GM23338 (cell line): ENCODE measurements around the gene CTNNA2. TPM values are rescaled to one million over a fixed set of nuclear protein-coding genes. Genes with fewer than 3 reads are reported as not detected.

ENCODE experiments used
- ATAC-seq: fragments of 200-7000 bp; cut with Tn5 transposase; 3 replicates; pipeline ENCODE4 v1.9.1; 2020
- DNase-seq: peaks from one replicate; pipeline ENCODE4 v3.0.0-alpha.2; 2015; ENCODE audit warnings: low spot score
- H2AFZ ChIP-seq: fragments of 200-600 bp; sonication (generic); 2 replicates; pipeline ENCODE4 v1.8.0; 2016; ENCODE audit warnings: antibody characterized with exemption, mild to moderate bottlenecking, moderate library complexity
- H3F3A ChIP-seq: fragments of 200-600 bp; sonication (generic); replicated peaks from 2 replicates; pipeline ENCODE4 v1.8.0; 2017; ENCODE audit warnings: antibody characterized with exemption, mixed run types, low read depth
- H3K27ac ChIP-seq: fragments of 200-600 bp; sonication (generic); 2 replicates; pipeline ENCODE4 v1.6.1; 2016; ENCODE audit warnings: low read depth
- H3K27me3 ChIP-seq: fragments of 200-600 bp; sonication (generic); 2 replicates; pipeline ENCODE4 v1.8.0; 2016; ENCODE audit warnings: mild to moderate bottlenecking, mixed run types, moderate library complexity; ENCODE audit not compliant: insufficient read depth
- H3K36me3 ChIP-seq: fragments of 200-600 bp; sonication (generic); 2 replicates; pipeline ENCODE4 v1.8.0; 2016; ENCODE audit warnings: mild to moderate bottlenecking; ENCODE audit not compliant: insufficient read depth
- H3K4me1 ChIP-seq: fragments of 200-600 bp; sonication (generic); 2 replicates; pipeline ENCODE4 v1.8.0; 2016; ENCODE audit warnings: mild to moderate bottlenecking, moderate library complexity; ENCODE audit not compliant: insufficient read depth
- H3K4me2 ChIP-seq: fragments of 200-600 bp; sonication (generic); 2 replicates; pipeline ENCODE4 v1.7.1; 2017; ENCODE audit warnings: mixed run types
- H3K4me3 ChIP-seq: fragments of 200-600 bp; sonication (generic); 2 replicates; pipeline ENCODE4 v1.6.1; 2016; ENCODE audit warnings: mixed run types
- H3K79me2 ChIP-seq: fragments of 200-600 bp; sonication (generic); replicated peaks from 2 replicates; pipeline ENCODE4 v1.8.0; 2017; ENCODE audit warnings: mild to moderate bottlenecking; ENCODE audit not compliant: insufficient read depth
- H3K9me2 ChIP-seq: fragments of 200-600 bp; sonication (generic); 2 replicates; pipeline ENCODE4 v1.8.0; 2017; ENCODE audit not compliant: insufficient read depth
- H4K20me1 ChIP-seq: fragments of 200-600 bp; sonication (generic); replicated peaks from 2 replicates; pipeline ENCODE4 v1.8.0; 2017; ENCODE audit warnings: mild to moderate bottlenecking; ENCODE audit not compliant: insufficient read depth
- H3K27ac Mint-ChIP-seq: 2 replicates; pipeline ENCODE4 v1.8.0; 2020; ENCODE audit warnings: inconsistent platforms, mild to moderate bottlenecking, moderate library complexity, mixed read lengths
- H3K27me3 Mint-ChIP-seq: 3 replicates; pipeline ENCODE4 v1.8.0; 2022; ENCODE audit warnings: low read depth, mild to moderate bottlenecking, moderate library complexity, mixed read lengths, inconsistent platforms; ENCODE audit not compliant: insufficient read depth, poor library complexity
- H3K36me3 Mint-ChIP-seq: 3 replicates; pipeline ENCODE4 v1.8.0; 2021; ENCODE audit warnings: low read depth, mild to moderate bottlenecking, inconsistent platforms, moderate library complexity, mixed read lengths
- H3K4me1 Mint-ChIP-seq: 3 replicates; pipeline ENCODE4 v1.8.0; 2020; ENCODE audit warnings: mild to moderate bottlenecking, inconsistent platforms, mixed read lengths
- H3K4me3 Mint-ChIP-seq: 3 replicates; pipeline ENCODE4 v1.8.0; 2021; ENCODE audit warnings: moderate library complexity, mild to moderate bottlenecking, inconsistent platforms, mixed read lengths
- H3K9me3 Mint-ChIP-seq: 3 replicates; pipeline ENCODE4 v1.8.0; 2020; ENCODE audit warnings: moderate library complexity, mild to moderate bottlenecking, inconsistent platforms, mixed read lengths
- CREB1 ChIP-seq: fragments of 250-450 bp; sonication (Bioruptor Pico); IDR thresholded peaks from 2 replicates; pipeline ENCODE4 v1.5.0; 2020; ENCODE audit warnings: low read depth, mild to moderate bottlenecking, moderate library complexity
- EZH2 ChIP-seq: fragments of 200-600 bp; sonication (generic); IDR thresholded peaks from one replicate; pipeline ENCODE4 v1.8.0; 2017; ENCODE audit warnings: antibody characterized with exemption, mild to moderate bottlenecking, low read depth; ENCODE audit not compliant: unreplicated experiment
- POLR2AphosphoS5 ChIP-seq: IDR thresholded peaks from 2 replicates; pipeline ENCODE4 v1.6.1; 2016; ENCODE audit warnings: antibody characterized with exemption, low read depth
- polyA plus RNA-seq: library from polyadenylated mRNA; unstranded; fragments of >200 nt; fragmentation: Nextera tagmentation; extraction: Ambion mirVana; gene quantifications from 2 replicates; pipeline ENCODE4 v1.2.1, GENCODE V29; 2016
- total RNA-seq: library from RNA; depleted of rRNA; stranded (reverse); fragments of >200 nt; shearing (Covaris generic); gene quantifications from 2 replicates; pipeline ENCODE4 v1.2.3, GENCODE V29; 2014
- TF ChIP-seq, protein P1 (sequence below): IDR thresholded peaks from 2 replicates; pipeline ENCODE4 v1.6.1; 2016; ENCODE audit warnings: antibody characterized with exemption
- TF ChIP-seq, protein P2 (sequence below): fragments of 250-450 bp; sonication (Bioruptor Pico); IDR thresholded peaks from 2 replicates; pipeline ENCODE4 v1.5.0; 2020; ENCODE audit warnings: mild to moderate bottlenecking, moderate library complexity

CTNNA2 gene
- total and polyA plus RNA-seq, 2 experiments from 2014 or later = 6.4 to 15.6 TPM

DNA sequence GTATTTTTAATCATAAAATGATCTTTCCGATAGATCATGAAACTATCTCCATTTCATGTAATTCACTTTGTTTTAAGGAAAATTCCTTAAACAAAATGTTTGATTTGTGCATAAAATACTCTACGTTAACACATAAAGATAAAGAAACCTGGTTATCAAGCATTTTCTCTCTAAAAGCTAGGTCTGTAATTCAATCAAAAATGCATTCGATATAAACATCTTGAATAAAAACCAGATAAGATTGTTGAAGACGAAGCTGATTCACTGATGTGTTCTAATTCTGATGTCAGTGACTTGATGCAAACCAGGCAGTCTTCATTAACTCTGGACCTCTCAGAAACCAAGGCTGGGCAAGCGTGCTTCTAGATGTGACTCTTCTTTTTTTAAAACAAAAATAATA lies 245.2 kb downstream of the CTNNA2 start:
- H3K4me3 Mint-ChIP-seq = no peak overlapping the region
- no peak overlapping the region for H3K4me3 ChIP-seq
- 0 out of 2 replicates have a peak, but pooled peaks cover 11% of the 10 kb centered on the region for H3K4me1 ChIP-seq
- peaks cover 15% of the 10 kb centered on the region; the same call in 2 of the 3 replicates for H3K4me1 Mint-ChIP-seq
- peaks cover 3% of the 10 kb centered on the region for H3K27me3 Mint-ChIP-seq
- no peak overlapping the region for H2AFZ ChIP-seq
- H3K27ac ChIP-seq = no peak overlapping the region
- H3K79me2 ChIP-seq = no peaks in the 10 kb centered on the region
- H3K36me3 Mint-ChIP-seq = no peaks in the 10 kb centered on the region
- H3K9me2 ChIP-seq = 0 out of 2 replicates have a peak, but pooled peaks cover 4% of the 10 kb centered on the region
- H3K9me3 Mint-ChIP-seq = no peaks in the 10 kb centered on the region
- no peak overlapping the region for H3K4me2 ChIP-seq
- H3K27ac Mint-ChIP-seq = no peak overlapping the region
- no peaks in the 10 kb centered on the region for H4K20me1 ChIP-seq
- H3K27me3 ChIP-seq = no peaks in the 10 kb centered on the region
- TF ChIP-seq EZH2 = no peak
- no peaks in the 10 kb centered on the region for H3K36me3 ChIP-seq
- ATAC-seq = no peak
- no peak for DNase-seq
- H3F3A ChIP-seq = no peaks in the 10 kb centered on the region

DNA sequence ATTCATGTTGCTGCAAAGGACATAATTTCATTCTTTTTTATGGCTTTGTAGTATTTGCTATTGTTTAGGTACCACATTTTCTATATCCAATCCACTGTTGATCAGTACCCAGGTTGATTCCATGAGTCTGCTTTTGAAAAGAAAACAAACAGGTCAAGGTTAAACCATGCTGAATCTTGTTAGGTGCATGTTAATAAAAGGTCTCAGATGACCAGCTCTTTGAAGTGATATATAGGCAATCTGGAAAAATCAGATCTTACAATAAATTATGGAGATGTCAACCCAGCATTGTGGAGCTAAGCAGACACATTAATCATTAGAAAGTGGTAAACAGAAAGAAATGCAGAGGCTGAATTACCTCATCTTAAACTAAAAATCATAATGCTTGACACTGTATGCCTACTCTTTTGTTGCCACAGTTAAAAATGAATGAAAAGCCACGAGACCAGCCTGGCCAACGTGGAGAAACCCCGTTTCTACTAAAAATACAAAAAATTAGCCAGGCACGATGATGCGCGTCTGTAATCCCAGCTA lies 246.0 kb downstream of the CTNNA2 start:
- Mint-ChIP-seq H3K27me3 (peaks cover 3% of the 10 kb centered on the region), H3K9me3 (no peaks in the 10 kb centered on the region), H3K4me3 (no peak overlapping the region), H3K4me1 (peaks cover 15% of the 10 kb centered on the region; the same call in 2 of the 3 replicates), H3K27ac (no peak overlapping the region), H3K36me3 (no peaks in the 10 kb centered on the region)
- Histone ChIP-seq H2AFZ (no peak overlapping the region), H3K9me2 (no peaks in the 10 kb centered on the region), H3K27ac (no peak overlapping the region), H3K4me1 (0 out of 2 replicates have a peak, but pooled peaks cover 11% of the 10 kb centered on the region), H4K20me1 (no peaks in the 10 kb centered on the region), H3K79me2 (no peaks in the 10 kb centered on the region), H3K36me3 (no peaks in the 10 kb centered on the region), H3K4me2 (no peak overlapping the region), H3F3A (no peaks in the 10 kb centered on the region), H3K4me3 (no peak overlapping the region), H3K27me3 (no peaks in the 10 kb centered on the region)
- TF ChIP-seq POLR2AphosphoS5 (no peak), CREB1 (CRISPR knock-in tag) (no peak)
- TF ChIP-seq, protein P1, sequence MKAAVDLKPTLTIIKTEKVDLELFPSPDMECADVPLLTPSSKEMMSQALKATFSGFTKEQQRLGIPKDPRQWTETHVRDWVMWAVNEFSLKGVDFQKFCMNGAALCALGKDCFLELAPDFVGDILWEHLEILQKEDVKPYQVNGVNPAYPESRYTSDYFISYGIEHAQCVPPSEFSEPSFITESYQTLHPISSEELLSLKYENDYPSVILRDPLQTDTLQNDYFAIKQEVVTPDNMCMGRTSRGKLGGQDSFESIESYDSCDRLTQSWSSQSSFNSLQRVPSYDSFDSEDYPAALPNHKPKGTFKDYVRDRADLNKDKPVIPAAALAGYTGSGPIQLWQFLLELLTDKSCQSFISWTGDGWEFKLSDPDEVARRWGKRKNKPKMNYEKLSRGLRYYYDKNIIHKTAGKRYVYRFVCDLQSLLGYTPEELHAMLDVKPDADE = no peak
- TF ChIP-seq, protein P2, sequence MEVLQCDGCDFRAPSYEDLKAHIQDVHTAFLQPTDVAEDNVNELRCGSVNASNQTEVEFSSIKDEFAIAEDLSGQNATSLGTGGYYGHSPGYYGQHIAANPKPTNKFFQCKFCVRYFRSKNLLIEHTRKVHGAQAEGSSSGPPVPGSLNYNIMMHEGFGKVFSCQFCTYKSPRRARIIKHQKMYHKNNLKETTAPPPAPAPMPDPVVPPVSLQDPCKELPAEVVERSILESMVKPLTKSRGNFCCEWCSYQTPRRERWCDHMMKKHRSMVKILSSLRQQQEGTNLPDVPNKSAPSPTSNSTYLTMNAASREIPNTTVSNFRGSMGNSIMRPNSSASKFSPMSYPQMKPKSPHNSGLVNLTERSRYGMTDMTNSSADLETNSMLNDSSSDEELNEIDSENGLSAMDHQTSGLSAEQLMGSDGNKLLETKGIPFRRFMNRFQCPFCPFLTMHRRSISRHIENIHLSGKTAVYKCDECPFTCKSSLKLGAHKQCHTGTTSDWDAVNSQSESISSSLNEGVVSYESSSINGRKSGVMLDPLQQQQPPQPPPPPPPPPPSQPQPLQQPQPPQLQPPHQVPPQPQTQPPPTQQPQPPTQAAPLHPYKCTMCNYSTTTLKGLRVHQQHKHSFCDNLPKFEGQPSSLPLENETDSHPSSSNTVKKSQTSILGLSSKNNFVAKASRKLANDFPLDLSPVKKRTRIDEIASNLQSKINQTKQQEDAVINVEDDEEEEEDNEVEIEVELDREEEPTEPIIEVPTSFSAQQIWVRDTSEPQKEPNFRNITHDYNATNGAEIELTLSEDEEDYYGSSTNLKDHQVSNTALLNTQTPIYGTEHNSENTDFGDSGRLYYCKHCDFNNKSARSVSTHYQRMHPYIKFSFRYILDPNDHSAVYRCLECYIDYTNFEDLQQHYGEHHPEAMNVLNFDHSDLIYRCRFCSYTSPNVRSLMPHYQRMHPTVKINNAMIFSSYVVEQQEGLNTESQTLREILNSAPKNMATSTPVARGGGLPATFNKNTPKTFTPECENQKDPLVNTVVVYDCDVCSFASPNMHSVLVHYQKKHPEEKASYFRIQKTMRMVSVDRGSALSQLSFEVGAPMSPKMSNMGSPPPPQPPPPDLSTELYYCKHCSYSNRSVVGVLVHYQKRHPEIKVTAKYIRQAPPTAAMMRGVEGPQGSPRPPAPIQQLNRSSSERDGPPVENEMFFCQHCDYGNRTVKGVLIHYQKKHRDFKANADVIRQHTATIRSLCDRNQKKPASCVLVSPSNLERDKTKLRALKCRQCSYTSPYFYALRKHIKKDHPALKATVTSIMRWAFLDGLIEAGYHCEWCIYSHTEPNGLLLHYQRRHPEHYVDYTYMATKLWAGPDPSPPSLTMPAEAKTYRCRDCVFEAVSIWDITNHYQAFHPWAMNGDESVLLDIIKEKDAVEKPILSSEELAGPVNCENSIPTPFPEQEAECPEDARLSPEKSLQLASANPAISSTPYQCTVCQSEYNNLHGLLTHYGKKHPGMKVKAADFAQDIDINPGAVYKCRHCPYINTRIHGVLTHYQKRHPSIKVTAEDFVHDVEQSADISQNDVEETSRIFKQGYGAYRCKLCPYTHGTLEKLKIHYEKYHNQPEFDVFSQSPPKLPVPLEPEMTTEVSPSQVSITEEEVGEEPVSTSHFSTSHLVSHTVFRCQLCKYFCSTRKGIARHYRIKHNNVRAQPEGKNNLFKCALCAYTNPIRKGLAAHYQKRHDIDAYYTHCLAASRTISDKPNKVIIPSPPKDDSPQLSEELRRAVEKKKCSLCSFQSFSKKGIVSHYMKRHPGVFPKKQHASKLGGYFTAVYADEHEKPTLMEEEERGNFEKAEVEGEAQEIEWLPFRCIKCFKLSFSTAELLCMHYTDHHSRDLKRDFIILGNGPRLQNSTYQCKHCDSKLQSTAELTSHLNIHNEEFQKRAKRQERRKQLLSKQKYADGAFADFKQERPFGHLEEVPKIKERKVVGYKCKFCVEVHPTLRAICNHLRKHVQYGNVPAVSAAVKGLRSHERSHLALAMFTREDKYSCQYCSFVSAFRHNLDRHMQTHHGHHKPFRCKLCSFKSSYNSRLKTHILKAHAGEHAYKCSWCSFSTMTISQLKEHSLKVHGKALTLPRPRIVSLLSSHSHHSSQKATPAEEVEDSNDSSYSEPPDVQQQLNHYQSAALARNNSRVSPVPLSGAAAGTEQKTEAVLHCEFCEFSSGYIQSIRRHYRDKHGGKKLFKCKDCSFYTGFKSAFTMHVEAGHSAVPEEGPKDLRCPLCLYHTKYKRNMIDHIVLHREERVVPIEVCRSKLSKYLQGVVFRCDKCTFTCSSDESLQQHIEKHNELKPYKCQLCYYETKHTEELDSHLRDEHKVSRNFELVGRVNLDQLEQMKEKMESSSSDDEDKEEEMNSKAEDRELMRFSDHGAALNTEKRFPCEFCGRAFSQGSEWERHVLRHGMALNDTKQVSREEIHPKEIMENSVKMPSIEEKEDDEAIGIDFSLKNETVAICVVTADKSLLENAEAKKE (CRISPR knock-in tag) = no peak
- no peak for ATAC-seq
- no peak for DNase-seq
